ENCODE data around the gene SPDYE17.
"Not testable (repeated sequence)": the region's sequence is repeated elsewhere in the genome, so short reads cannot be mapped to it uniquely, and the experiment has no call there.

SPDYE17 gene

GRCh38 chr7:76998285-76998589, 33.9 kb downstream of the SPDYE17 start:
- no peak for DNase-seq

- no peak for DNase-seq
Measured at GRCh38 chr7:76997381-76998284, 34.5 kb downstream of the SPDYE17 start.

GRCh38 chr7:76996932-76997331, 35.2 kb downstream of the SPDYE17 start:
- not testable (repeated sequence) for DNase-seq

GRCh38 chr7:76994286-76994685, 37.9 kb downstream of the SPDYE17 start:
- not testable (repeated sequence) for DNase-seq

- DNase-seq = not testable (repeated sequence)
Measured at GRCh38 chr7:76993831-76994230, 38.3 kb downstream of the SPDYE17 start.

GRCh38 chr7:76992871-76993270, 39.3 kb downstream of the SPDYE17 start:
- not testable (repeated sequence) for DNase-seq

- not testable (repeated sequence) for DNase-seq
Measured at GRCh38 chr7:76992204-76992603, 40.0 kb downstream of the SPDYE17 start.

GRCh38 chr7:76990202-76990601, 42.0 kb downstream of the SPDYE17 start:
- not testable (repeated sequence) for DNase-seq

- DNase-seq = not testable (repeated sequence)
Measured at GRCh38 chr7:76985924-76986717, 46.0 kb downstream of the SPDYE17 start.

- not testable (repeated sequence) for DNase-seq
Measured at GRCh38 chr7:76984784-76985136, 47.4 kb downstream of the SPDYE17 start.

- not testable (repeated sequence) for DNase-seq
Measured at GRCh38 chr7:76983937-76984783, 48.0 kb downstream of the SPDYE17 start.

GRCh38 chr7:76983333-76983732, 48.8 kb downstream of the SPDYE17 start:
- not testable (repeated sequence) for DNase-seq

- not testable (repeated sequence) for DNase-seq
Measured at GRCh38 chr7:76982501-76982900, 49.7 kb downstream of the SPDYE17 start.

GRCh38 chr7:76981187-76981970, 50.8 kb downstream of the SPDYE17 start:
- DNase-seq = not testable (repeated sequence)

- DNase-seq = not testable (repeated sequence)
Measured at GRCh38 chr7:76980576-76980975, 51.6 kb downstream of the SPDYE17 start.

- DNase-seq = not testable (repeated sequence)
Measured at GRCh38 chr7:76977761-76978367, 54.3 kb downstream of the SPDYE17 start.

- not testable (repeated sequence) for DNase-seq
Measured at GRCh38 chr7:76974793-76975579, 57.2 kb downstream of the SPDYE17 start.

GRCh38 chr7:76974336-76974735, 57.8 kb downstream of the SPDYE17 start:
- DNase-seq = not testable (repeated sequence)

- not testable (repeated sequence) for DNase-seq
Measured at GRCh38 chr7:76972391-76972790, 59.8 kb downstream of the SPDYE17 start.

Data from NCI-H1417 treated with DMSO at 0.1 percent for 48 hours (cell line).